Hematopoietic multipotent progenitor cell treated with erythropoietin and hydrocortisone succinate and interleukin-3 and kit ligand, for 17 days (in vitro differentiated cells): ENCODE measurements around the gene ABLIM1.

Experiments used
- DNase-seq: peaks from one replicate; pipeline ENCODE4 v3.0.0-alpha.2; 2015; ENCODE audit warnings: low spot score

Gene ABLIM1

DNA sequence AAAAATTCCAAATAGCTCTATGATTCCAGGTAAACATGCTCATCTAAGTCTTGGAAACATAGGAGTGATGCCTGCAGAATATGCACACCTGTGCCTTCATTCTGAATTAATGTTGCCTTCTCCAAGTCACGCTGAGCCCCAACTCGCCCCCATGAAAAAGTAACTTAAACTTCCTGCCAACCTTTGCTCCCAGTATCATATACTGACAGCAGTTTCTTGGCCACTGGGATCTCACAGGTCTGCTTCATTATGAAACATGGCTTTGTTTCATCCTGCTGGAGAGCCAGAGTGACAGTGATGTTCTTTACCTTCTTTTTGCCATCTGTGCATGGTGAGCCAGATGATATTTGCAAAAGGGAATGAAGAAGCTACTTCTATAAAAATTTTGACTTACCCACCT lies 34.9 kb downstream of the ABLIM1 start:
- no peak for DNase-seq

DNA sequence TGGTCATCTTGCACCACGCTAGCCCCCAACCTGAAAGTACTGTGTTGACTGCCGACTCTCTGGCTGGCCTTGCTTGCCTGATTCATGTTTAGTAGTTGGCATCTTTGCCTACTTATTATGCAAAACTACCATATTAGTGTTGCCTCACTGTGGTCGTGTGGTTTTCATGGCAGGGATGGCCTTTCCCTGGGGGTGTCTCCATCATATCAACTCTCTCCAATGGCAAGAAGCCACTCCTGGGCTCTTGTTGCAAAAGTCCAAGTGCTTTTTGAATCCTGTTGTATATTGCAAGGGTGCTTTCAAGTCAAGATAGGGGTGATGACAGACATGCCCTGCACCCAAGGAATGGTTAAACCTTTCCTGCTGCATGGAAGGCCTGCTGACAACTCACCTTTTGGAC lies 39.4 kb downstream of the ABLIM1 start:
- no peak for DNase-seq

DNA sequence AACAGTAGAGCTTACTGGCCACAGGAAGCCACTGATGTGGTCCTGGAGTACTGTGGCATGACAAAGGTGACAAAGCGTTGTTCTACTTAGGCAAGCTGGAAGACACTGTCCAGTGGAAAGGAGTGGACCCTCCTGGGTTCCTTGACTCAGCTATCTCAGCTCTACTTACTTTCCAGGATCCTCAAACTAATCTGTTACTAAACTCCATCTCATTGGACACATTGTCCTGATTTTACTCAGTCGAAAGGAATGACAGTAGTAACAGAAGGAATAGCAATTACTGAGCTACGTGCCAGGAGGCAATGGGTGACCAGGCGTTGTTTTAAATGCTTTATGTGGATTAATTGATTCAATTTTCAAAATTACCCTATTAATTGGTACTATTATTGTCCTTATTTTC lies 41.6 kb downstream of the ABLIM1 start:
- no peak for DNase-seq

DNA sequence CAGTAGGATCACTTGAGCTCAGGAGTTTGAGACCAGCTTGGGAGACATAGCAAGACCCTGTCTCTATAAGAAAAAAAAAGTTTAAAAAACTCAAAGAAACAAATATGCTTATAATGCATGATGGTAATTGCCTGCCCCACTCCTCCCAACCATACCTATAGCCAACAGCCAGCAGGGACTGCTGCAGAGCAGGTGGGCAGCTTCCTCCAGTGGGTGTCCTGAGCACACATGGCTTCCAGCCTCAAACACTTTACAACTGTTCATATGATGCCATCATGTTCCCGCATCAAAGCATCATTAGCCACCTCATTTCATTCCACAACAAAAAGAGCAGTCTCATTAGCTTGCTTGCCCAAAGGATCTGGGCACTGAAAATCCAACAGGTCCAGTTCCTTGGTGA lies 42.0 kb downstream of the ABLIM1 start:
- no peak for DNase-seq

DNA sequence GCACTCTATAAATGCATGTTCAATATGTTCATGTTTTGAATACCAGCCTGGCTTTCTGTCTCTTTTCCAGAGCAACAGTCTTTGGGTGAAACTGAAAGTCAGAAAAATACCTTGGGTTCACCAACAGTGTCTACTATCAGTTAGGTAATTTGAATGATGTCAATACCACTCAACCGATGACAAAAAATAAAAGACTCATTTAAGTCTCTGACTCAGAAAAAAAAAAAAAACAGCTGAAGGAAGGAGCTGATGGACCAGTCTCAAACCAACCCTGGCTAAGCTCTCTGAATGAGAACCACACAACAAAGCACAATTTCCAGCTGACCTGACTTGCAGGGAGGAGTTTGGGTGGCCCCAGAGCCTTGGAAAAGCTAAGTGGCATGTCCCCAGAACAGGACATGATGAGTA lies 42.5 kb downstream of the ABLIM1 start:
- no peak for DNase-seq

DNA sequence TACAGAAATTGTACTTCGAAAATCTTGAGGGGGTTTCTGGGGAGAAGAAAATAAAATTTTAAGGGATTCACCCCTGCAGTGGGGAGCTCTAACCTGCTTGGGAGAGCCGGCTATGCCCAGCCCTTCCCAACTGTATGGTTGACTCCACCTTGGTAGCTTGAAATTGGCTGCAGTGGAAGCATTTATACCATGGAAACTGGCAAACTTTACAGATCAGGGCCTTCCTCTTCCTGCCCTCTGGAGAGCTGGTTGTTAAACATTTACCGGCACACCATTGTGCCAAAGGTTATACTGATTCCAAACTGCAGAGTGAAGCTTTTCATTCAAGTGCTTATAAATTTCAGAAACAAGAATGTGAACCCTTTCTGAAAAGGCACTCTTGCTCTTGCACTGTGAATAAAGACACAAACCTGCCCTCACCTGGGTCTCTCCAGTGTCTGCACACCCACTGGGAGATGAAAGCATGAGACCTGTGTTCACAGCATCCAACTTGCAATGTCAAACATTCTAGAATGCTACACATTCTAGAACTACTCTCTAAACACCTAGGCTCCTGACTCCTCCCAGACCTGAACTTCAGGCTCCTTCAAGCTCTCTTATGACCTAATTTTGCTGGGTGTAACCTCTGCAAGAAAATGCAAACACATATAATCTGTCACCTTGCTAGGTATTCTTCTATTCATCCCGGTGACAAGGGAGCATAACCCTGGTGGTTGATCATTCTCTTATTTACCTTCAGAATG lies 44.7 kb downstream of the ABLIM1 start:
- no peak for DNase-seq

DNA sequence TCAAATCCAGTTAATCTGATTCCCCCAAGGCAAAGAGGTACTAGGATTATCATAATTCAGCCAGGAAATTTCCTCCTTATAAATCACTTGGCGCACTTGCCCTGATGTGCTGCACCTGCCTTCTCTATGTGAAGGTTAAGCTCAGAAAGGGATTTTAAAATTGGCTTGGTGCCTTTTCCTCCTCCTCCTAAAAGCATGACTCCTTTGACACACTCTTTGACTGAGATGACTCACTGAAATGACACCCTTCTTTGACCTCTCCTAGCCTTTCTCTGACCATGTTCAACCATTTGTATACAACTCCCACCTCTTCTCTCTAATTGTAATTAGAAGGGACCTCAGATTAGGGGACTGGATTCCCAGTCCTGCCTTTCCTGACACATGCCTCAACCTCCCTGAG lies 46.5 kb downstream of the ABLIM1 start:
- no peak for DNase-seq

DNA sequence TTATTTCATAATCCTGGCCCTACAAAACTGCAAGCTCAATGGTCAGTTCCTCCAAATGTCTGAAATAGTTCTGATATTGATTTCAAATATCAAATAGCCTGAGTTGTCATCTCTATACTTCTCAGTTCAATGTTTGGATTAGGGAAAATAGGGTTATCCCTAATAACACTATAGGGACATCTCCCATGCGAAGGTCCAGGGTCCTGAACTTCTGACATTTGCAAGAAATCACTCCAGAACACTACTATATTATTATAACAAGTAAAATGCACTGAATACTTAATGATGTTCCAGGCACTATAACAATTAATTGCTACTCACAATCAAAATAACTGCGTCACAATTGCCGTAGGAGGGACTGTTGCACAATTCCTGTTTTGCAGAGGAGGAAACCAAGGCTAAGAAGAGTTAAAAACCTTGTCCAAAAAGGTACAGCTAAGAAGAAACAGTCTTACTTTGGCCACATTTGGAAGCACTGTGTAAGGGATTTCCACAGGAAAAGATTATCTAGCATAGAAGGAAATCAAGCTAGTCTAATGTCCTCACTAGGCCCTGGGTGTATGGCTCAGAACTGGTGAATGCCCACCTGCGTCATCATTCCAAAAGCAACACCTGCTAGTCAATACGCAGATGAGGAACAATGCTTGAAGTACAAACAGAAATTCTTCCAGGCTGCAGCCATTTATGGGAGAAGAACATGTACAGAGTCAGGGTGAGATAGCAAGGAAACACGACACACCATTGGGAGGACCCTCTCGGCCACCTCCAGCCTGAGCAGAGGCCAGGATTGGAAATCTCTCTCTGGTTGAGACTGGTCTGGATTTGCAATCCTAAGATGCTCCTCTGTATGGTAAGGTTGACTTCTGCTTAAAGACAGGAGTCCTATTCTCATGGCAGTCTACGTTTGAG lies 48.3 kb downstream of the ABLIM1 start:
- DNase-seq = no peak

DNA sequence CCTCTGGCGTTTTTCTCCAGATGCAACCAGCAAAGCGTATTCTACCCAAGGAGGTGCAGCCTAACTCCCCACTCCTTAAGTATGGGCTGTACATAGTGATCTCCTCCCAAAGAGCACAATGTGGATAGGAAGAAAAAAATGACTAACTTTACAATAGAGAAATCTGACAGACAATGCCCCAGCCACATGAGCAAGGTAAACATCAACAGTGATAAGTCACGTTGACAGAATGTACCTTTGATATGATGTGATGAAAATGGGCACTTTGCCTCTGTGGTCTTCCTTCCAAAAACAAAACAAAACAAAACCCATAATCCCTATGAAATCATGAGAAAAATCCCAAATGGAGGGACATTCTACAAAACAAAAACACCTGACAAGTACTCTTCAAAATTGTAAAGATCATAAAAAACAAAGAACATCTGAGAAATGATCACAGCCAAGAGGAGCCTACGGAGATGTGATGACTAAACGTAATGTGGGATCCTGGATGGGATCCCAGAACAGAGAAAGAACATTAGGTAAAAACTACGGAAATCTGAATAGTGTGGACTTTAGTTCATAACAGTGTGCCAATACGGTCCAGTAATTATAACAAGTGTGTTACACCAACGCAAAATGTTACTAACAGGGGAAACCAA lies 50.6 kb downstream of the ABLIM1 start:
- DNase-seq = no peak

DNA sequence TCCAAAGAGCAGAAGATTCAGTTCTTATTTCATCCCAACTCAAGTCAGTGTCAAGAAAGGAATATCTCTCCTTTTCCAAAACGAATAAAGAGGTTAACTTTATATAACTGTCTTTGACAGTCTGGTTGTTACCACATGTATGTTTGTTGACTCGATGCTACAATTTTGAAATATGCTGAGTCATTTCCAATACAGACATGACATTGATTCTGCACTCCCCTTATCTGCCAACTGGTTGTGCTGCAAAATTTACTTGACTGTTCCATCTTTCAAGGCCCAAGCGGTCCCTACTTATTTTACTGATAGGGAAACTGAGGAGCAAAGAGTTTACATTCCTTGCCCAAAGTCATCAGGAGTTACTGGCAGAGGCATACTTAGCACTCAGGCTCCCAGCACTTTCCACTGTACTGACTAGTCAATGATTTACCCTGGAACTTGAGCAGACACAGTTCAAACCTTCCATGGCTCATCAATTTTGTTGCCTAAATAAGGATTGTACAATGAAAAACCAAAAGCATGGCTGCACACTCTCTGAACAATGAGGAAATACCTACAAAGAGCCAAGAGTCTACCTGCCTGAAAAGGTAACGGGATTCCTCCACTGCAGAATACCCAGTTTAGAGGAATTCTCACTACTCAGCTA lies 52.8 kb downstream of the ABLIM1 start:
- no peak for DNase-seq

DNA sequence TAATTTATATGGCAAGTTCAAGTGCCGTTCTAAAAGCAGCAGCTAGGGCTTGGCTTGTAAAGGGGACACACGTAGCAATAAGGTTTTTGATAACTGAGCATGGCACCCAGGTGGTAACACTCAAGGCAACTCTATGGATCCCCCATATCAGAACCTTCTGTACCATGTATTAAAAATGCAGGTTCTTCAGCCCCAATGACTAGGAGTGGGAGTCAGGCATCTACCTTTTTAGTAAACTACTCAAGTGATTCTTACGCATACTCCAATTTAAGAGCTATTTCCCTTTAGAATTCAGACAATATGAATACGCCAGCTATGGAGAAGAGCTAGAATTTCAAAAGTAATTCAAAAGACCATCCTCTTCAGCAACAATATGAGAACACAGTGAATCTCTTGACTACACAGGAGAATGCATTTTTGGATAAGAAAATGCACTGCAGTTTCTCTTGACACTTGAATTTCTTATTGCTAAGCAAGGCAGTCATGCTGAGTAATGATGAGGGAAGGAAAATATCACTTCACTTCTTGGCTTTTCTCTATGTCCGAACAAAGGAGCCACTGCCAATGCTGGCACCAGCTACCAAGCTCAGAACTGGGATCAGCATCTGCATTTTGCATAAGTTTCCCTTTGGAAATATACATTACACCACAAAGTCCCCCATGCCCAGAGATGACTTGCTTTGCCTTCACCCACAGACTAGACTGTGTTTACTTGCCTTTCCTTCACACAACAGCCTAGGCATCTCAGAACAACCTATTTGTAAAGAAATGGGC lies 53.5 kb downstream of the ABLIM1 start:
- DNase-seq = peak; percentile 41

DNA sequence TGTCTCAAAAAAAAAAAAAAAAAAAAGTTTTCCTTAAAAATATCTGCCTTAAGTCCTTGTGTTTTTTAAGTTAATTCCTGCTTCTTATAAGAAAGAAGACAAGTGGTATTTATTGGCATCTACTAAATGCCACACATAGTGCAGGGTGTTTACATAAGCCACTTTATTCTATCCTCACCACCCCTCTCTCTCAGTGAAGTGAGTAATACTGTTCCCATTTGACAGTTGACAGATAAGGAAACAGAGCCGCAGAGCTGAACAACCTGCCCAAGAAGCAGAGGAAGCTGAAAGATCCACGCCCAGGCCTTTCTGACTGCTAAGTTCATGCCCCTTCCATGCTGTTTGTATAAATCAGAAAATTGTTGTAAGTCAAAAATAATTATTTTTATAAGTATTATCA lies 54.1 kb downstream of the ABLIM1 start:
- DNase-seq = peak; percentile 50

DNA sequence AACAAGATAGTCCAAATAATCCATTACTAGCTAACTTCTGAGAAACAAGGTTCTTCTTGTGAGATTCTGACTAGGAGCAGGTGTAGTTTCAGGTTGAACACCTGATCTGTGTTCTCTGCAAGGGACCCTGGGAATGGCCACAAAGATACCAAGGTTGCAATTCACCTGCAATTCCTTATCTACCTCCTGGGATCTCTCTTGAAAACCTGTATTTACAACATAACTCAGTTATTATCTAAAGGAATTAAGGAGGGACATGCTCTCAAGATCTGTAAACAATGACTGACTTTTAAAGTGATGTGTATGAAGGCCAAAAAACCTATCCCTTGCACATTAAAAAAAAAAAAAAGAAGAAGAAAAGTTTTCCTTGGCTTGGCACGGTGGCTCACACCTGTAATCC lies 54.8 kb downstream of the ABLIM1 start:
- no peak for DNase-seq

DNA sequence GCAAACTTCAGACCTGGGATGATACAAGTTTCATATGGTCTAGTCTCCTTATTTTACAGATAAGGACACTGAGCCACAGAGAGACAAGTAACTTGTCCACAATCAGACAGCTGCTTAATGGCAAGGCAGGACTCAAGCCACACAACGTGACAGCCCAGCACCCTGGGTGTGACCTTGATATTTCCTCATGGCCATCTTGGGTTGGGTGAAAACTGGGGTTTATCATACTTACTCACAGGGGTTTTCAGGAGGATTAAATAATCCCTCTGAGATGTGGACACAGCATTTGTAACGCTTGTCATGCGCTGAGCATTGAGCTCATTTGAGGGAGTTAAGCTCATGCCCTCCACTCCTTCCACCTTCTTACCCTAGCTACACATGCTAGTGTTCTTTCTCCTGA lies 58.0 kb downstream of the ABLIM1 start:
- peak; percentile 40 for DNase-seq

DNA sequence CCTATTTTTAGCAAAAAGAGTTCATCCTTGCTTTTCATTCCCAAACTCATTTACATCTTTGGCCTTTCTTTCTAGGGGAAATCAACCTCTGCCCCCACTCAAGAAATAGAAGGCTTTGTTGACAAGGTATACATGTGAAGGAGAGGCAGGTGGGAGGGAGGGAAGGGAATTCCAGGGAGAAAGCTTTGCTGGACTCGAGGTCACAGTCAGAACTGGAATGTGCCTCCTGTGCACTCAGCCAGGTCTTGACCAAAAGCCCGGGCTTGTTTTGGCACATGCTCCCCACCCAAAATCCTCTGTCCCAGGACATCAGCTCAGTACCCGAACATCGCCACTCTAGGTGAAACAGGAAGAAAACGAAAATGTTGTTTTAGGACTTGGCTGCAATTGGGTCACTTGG lies 61.3 kb downstream of the ABLIM1 start:
- no peak for DNase-seq

DNA sequence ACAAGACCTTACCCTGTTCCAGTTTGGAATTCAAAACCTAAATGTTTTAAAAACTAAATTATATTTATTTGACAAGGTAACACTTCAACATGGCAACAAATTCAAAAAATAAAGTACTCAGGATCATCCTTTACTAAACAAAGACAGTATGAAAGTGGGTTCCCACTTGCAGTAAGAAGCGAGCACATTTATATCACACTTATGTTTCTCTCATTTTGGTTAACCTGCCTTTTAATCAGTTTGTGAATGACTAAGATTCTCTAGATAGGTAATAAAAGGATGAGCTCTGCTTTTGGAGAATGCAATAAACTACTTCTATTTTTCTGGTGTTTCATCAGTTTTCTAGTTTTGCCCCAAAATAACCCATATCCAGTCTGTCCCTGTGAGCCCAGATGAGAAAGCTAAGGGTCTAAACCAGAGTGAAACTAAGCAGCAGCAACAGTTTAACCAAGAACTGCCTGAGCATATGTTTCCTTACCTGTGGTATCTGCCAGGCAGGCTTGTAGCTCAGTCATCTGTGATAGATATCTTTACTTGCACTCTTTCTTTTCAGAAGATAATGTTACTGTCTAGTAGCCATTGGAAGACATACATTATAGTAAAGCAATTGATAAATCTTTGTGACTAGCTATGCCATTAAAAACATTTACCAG lies 64.1 kb downstream of the ABLIM1 start:
- no peak for DNase-seq

DNA sequence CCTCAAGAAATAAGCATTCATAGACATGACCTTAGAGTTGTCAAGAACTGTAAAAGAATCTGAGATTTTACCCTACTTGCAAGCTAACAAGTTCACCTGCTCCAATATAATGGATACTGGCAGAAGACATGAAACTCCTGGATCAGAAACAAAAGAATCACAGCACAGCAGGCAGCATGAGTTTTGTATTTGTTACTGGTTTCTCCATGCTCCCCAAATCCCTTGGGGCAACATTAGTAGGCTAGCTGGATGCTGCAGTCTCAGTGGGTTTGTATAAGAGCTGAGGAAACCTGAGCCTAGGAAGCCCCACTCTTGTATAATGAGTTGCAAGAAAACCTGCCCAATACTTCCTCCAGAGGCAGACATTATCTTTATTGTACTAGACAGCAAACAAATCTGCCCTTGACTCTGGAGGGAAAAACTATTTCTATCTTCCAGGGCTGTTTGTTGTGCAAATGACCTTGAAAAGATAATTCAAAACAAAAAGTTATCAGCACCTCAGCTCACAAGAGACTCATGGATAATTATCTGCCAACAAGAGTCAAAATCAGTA lies 64.8 kb downstream of the ABLIM1 start:
- DNase-seq = no peak

DNA sequence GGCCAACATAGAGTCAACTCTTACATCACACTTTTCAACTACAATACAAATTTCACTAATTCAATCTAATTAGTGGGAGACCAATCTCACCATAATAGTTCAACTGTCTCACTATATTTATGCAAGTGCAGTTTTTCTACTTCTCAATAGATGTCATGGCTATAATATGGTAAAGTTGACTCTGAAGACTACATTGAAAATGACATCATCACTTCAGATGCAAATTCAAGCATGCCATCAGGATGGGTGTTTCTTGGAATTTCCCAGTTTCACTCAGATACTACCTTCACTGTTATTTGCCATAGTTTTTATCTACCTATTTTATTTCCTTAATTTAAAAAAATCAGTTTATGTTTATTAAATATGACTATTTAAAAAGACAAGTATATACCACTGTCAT lies 67.1 kb downstream of the ABLIM1 start:
- DNase-seq = no peak

DNA sequence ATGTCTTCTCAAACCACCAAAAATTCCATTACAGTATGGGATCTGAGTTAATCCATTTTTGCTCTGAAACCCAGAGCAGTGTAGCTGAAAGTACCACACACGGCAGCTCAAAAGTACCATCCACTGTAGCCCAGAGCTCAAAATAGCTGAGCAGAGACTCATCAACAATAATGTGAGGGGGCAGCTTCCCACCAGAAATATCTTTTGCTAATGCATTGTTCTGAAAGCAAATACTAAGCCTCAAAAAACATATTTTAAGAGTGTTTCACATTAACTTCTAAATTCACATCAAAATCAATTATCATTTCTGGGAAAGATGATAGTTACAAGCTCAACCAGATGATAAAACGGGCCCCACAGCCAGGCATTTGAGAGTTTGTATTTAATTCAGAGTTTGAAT lies 73.7 kb downstream of the ABLIM1 start:
- DNase-seq = no peak

DNA sequence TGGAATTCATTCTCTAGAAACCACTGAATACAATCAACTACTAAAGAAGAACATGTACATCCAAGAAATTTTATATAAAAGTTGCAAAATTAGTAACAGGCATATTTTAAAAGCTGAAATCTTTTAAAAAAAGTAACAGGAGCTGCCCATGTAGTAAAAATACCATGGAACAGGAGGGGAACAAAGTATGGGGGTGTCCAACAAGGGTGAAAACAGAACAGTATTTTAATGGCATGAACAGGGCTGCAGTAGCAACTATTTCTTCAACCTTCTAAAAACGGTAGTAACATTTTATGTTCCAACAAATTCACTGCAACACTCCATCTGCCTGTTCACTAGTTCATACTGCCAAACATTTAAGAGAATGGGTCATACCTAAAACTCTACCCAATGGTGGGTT lies 77.0 kb downstream of the ABLIM1 start:
- DNase-seq = no peak

DNA sequence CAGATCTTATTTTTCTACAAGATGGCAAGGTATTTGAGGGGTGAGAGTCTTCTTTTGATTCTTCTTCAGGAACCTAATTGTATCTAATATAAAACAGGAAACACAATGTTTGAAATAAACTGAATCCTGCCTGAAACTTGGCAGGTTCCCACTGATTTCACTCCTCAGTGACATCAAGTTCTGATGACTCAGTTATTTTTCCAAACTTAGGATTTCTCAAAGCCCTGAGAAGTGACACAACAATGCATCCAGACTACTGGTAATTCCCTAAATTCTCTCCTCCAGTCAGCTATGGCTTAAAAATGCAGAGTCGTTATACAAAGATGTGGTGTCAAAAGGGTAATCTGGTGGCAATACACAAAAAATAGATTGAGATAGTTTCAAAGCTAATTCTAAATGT lies 80.9 kb downstream of the ABLIM1 start:
- no peak for DNase-seq
